Heart left ventricle (tissue), 13 donors: ENCODE results near the gene PRRG1.

Experiments
- CTCF ChIP-seq, 12 donors: fragments of 200-600 bp; sonication (generic) in 4 of 12; IDR thresholded peaks; one replicate each; pipeline versions ENCODE4 v1.5.0 to v1.8.0; 2018 to 2022; ENCODE audit warnings: antibody characterized with exemption in 12 of 12, mild to moderate bottlenecking in 5 of 12
- POLR2A ChIP-seq, 2 donors: fragments of 450-650 bp; IDR thresholded peaks; one replicate each; pipeline ENCODE4 v1.6.1; 2017; ENCODE audit warnings: antibody characterized with exemption in 2 of 2, mild to moderate bottlenecking in 2 of 2, moderate library complexity in 2 of 2
- donor health status: ischemic (EF 13 %, LVEDD 7.1; RV severe dilation, severe dysfunction).
- donor health status: DM: no; HTN: yes; CAD: no.
- donor health status: DM: no; HTN: no; CAD: no.
- donor health status: ischemic (EF 25% LVEDD 6.9; RV normal size, moderate dysfunction).
- donor health status: ischemic (EF 25% LVEDD 5.7; RV mildly dilated, moderate dysfunction).
- donor health status: ischemic (EF 35%, LVEDD 5.7; RV mildly dilated, moderate dysfunction).
- donor health status: nonischemic (EF 11% LVEDD 7.7; RV severe dilation, severe dysfunction).
- donor health status: DM: yes; HTN: yes; CAD: no.
- donor health status: PGD.
- donor health status: ischemic (EF 29% LVEDD 5.4; RV normal size, mild dysfunction).
- donor health status: nonischemic (EF 23%, LVEDD 6.1; RV moderate dilation, normal function).

GRCh38 chrX:37370499-37371141, 21.5 kb downstream of the PRRG1 start:
- no peak for TF ChIP-seq CTCF (IDR thresholded peaks at IDR 0.05)
- no peak for TF ChIP-seq POLR2A (IDR thresholded peaks at IDR 0.05)
